HG03342 (cell line): ENCODE data around the gene CALHM4.

ENCODE experiments used
- ATAC-seq: cut with Tn5 transposase; IDR thresholded peaks from one replicate; pipeline ENCODE4 v1.9.1; 2021; ENCODE audit warnings: mild to moderate bottlenecking, moderate library complexity; ENCODE audit not compliant: unreplicated experiment

Gene CALHM4

GRCh38 chr6:116536216-116536621, 17.3 kb upstream of the CALHM4 start:
- no peak for ATAC-seq

GRCh38 chr6:116542426-116542825, 11.1 kb upstream of the CALHM4 start:
- ATAC-seq = no peak

- ATAC-seq = no peak
These were observed 10.4 kb upstream of the CALHM4 start for GRCh38 chr6:116543149-116543548.

GRCh38 chr6:116545651-116546050, 7.9 kb upstream of the CALHM4 start, which contains the start of gene TRAPPC3L:
Gene TRAPPC3L, minus strand, starts transcription at chr6:116545684. Its CDS starts 170 bp downstream, at chr6:116545514.
- ATAC-seq = no peak

- no peak for ATAC-seq
These were observed 6.2 kb upstream of the CALHM4 start for GRCh38 chr6:116547358-116547757.

- no peak for ATAC-seq
These were observed 2.8 kb upstream of the CALHM4 start for GRCh38 chr6:116550796-116551195.

GRCh38 chr6:116556065-116556464, 2.5 kb downstream of the CALHM4 start:
- ATAC-seq = no peak

GRCh38 chr6:116556814-116557415, 3.4 kb downstream of the CALHM4 start:
- ATAC-seq = no peak

- no peak for ATAC-seq
These were observed 4.3 kb downstream of the CALHM4 start for GRCh38 chr6:116557893-116558292.

- ATAC-seq = no peak
These were observed 6.6 kb downstream of the CALHM4 start for GRCh38 chr6:116560130-116560529.

GRCh38 chr6:116561377-116562018, 7.9 kb downstream of the CALHM4 start:
- ATAC-seq = peak; percentile 75

- no peak for ATAC-seq
These were observed 8.5 kb downstream of the CALHM4 start for GRCh38 chr6:116562019-116562403.

- ATAC-seq = no peak
These were observed 9.1 kb downstream of the CALHM4 start for GRCh38 chr6:116562614-116563013.

GRCh38 chr6:116563830-116564229, 10.3 kb downstream of the CALHM4 start:
- ATAC-seq = no peak

GRCh38 chr6:116564311-116564710, 10.8 kb downstream of the CALHM4 start:
- no peak for ATAC-seq

GRCh38 chr6:116564921-116565872, 11.6 kb downstream of the CALHM4 start:
- no peak for ATAC-seq

GRCh38 chr6:116568111-116568510, 14.6 kb downstream of the CALHM4 start:
- no peak for ATAC-seq

- no peak for ATAC-seq
These were observed 15.5 kb downstream of the CALHM4 start for GRCh38 chr6:116568821-116569755.

- ATAC-seq = peak; percentile 92
These were observed 17.5 kb downstream of the CALHM4 start, which contains the start of gene RWDD1 for GRCh38 chr6:116570856-116571682. Gene RWDD1, plus strand, starts transcription at chr6:116571504. Its CDS starts 79 bp downstream, at chr6:116571583.

- ATAC-seq = no peak
These were observed 18.1 kb downstream of the CALHM4 start for GRCh38 chr6:116571683-116572000.
